Panc1 (cell line): ENCODE data around the gene RNASEH1. TPM values are rescaled to one million over a fixed set of nuclear protein-coding genes. Genes with fewer than 3 reads are reported as not detected.

ENCODE experiments used
- ATAC-seq: fragments of 200-7000 bp; cut with Tn5 transposase; 2 replicates; pipeline ENCODE4 v1.9.1; 2020; ENCODE audit warnings: mild to moderate bottlenecking, moderate library complexity
- BruUV-seq: library from RNA; stranded (reverse); fragments of 400-500 nt; replicated peaks from 2 replicates; lab custom pipeline; 2021; lab: Mats Ljungman, UMichigan
- CTCF ChIA-PET: fragments of 300-600 bp; sonication (Branson Sonifier 250); formaldehyde crosslinking; loops from one replicate; lab custom pipeline; 2022; ENCODE audit warnings: antibody characterized with exemption; lab: Charles Lee
- POLR2A ChIA-PET: fragments of 300-600 bp; sonication (Branson Sonifier 250); formaldehyde crosslinking; loops from one replicate; lab custom pipeline; 2022; ENCODE audit warnings: antibody characterized with exemption; lab: Charles Lee
- DNase-seq: peaks from one replicate; pipeline ENCODE4 v3.0.0-alpha.2; 2010; ENCODE audit warnings: low read depth, low spot score
- H3K27ac ChIP-seq: 2 replicates; pipeline ENCODE4 v1.5.1; 2011; ENCODE audit warnings: mild to moderate bottlenecking, low read length, inconsistent platforms
- H3K27me3 ChIP-seq: fragments of 200-500 bp; sonication (Bioruptor generic); 2 replicates; pipeline ENCODE4 v1.6.0; 2014; ENCODE audit warnings: low read length, inconsistent platforms; ENCODE audit not compliant: control insufficient read depth, insufficient read depth
- H3K36me3 ChIP-seq: fragments of 200-500 bp; sonication (Bioruptor generic); 2 replicates; pipeline ENCODE4 v1.5.1; 2014; ENCODE audit warnings: inconsistent platforms, mild to moderate bottlenecking, low read length, moderate library complexity; ENCODE audit not compliant: control insufficient read depth, insufficient read depth
- H3K4me1 ChIP-seq: 2 replicates; pipeline ENCODE4 v1.5.1; 2011; ENCODE audit warnings: inconsistent platforms, mild to moderate bottlenecking, low read length, moderate library complexity; ENCODE audit not compliant: control insufficient read depth, insufficient read depth
- H3K4me3 ChIP-seq, 2 experiments: 2 replicates each; pipeline ENCODE4 v1.5.1; 2011 to 2012; ENCODE audit warnings: low read depth in 2 of 2, low read length in 2 of 2, mild to moderate bottlenecking in 2 of 2, inconsistent platforms in 1 of 2, moderate library complexity in 1 of 2
- H3K9me3 ChIP-seq: fragments of 200-500 bp; sonication (Bioruptor generic); 2 replicates; pipeline ENCODE4 v1.5.1; 2014; ENCODE audit warnings: low read depth, mild to moderate bottlenecking, inconsistent platforms, low read length, moderate library complexity; ENCODE audit not compliant: control insufficient read depth, insufficient read depth
- CTCF ChIP-seq: fragments of 450-650 bp; IDR thresholded peaks from 2 replicates; pipeline ENCODE4 v1.5.1; 2017; ENCODE audit warnings: mild to moderate bottlenecking
- REST ChIP-seq, 2 experiments: IDR thresholded peaks; 2 replicates each; pipeline ENCODE4 v1.6.1; 2011 to 2012; ENCODE audit warnings: low read depth in 2 of 2, control low read depth in 1 of 2, low read length in 1 of 2, mild to moderate bottlenecking in 1 of 2, moderate library complexity in 1 of 2; ENCODE audit not compliant: insufficient read depth in 1 of 2
- SIN3A ChIP-seq: IDR thresholded peaks from 2 replicates; pipeline ENCODE4 v1.6.1; 2012; ENCODE audit warnings: low read depth, mild to moderate bottlenecking, low read length, moderate library complexity, borderline replicate concordance; ENCODE audit not compliant: insufficient read depth
- in situ Hi-C: cut with HindIII; loops from 2 replicates; pipeline ENCODE4 v1.10.0; 2016; ENCODE audit warnings: low sequenced_read_pairs, low pct_unique_long_range_greater_than_20kb
- intact Hi-C: fragments of 100-400 bp; cut with micrococcal nuclease; formaldehyde crosslinking; loops from one replicate; pipeline ENCODE4 v1.10.0; 2022; ENCODE audit not compliant: unreplicated experiment
- total RNA-seq: library from RNA; stranded (reverse); gene quantifications from one replicate; pipeline ENCODE4 v1.2.1, GENCODE V29; 2021; ENCODE audit not compliant: unreplicated experiment

Gene RNASEH1
- total RNA-seq, 1 experiment from 2014 or later: 43.7 TPM

- no peak overlapping the region for H3K4me3 ChIP-seq
- H3K36me3 ChIP-seq: peaks cover 31% of the 10 kb centered on the region
- BruUV-seq: no TSS peak
- TF ChIP-seq REST (IDR thresholded peaks at IDR 0.05; ENCODE audit: insufficient read depth in 1 of 2, low read depth in 2 of 2, low read length in 1 of 2) (no peak), SIN3A (no peak), CTCF (no peak)
- ChIA-PET CTCF (no interaction called here), POLR2A (interaction anchor here (0.6 to 0.7 kb wide), 2 partner anchors 16 to 31 kb away, joined by 3 to 6 read pairs; partner anchors contain the start of gene RNASEH1)
- H3K4me1 ChIP-seq: peaks cover 31% of the 10 kb centered on the region
- intact Hi-C loops: no loop called here
- H3K27me3 ChIP-seq: no peaks in the 10 kb centered on the region
- ATAC-seq: no peak
- H3K27ac ChIP-seq: peak overlapping the region; percentile 93; the same call in 1 of the 2 replicates
- DNase-seq: no peak
- in situ Hi-C loops: no loop called here
- H3K9me3 ChIP-seq: no peaks in the 10 kb centered on the region
Measured at GRCh38 chr2:3574155-3574554, 16.0 kb upstream of the RNASEH1 start.

- Histone ChIP-seq H3K36me3 (peaks cover 15% of the 10 kb centered on the region), H3K9me3 (no peaks in the 10 kb centered on the region), H3K4me3 (no peak overlapping the region), H3K27me3 (no peaks in the 10 kb centered on the region), H3K27ac (no peak overlapping the region), H3K4me1 (peaks cover 18% of the 10 kb centered on the region)
- POLR2A ChIA-PET: no interaction called here
- BruUV-seq: TSS peak; percentile 74
- ATAC-seq (no peak), DNase-seq (no peak)
- CTCF ChIA-PET: no interaction called here
- in situ Hi-C loops (no loop called here), intact Hi-C loops (no loop called here)
- TF ChIP-seq REST (IDR thresholded peaks at IDR 0.05; ENCODE audit: insufficient read depth in 1 of 2, low read depth in 2 of 2, low read length in 1 of 2) (no peak), SIN3A (no peak)
Measured at GRCh38 chr2:3572620-3573019, 14.5 kb upstream of the RNASEH1 start.
